Activated T-cell treated with anti-CD3 and anti-CD28 coated beads, Interleukin-2, amount 50 U/mL, for 24 hours (primary cell): ENCODE data around the gene RPL9.
"Not testable (repeated sequence)": the region's sequence is repeated elsewhere in the genome, so short reads cannot be mapped to it uniquely, and the experiment has no call there.

Experiments used
- DNase-seq: peaks from one replicate; pipeline ENCODE4 v3.0.0-alpha.2; 2020
- H3K27ac Mint-ChIP-seq: 2 replicates; pipeline ENCODE4 v1.8.0; 2020; ENCODE audit warnings: mild to moderate bottlenecking, mixed read lengths
- H3K27me3 Mint-ChIP-seq: 2 replicates; pipeline ENCODE4 v1.8.0; 2020; ENCODE audit warnings: mixed read lengths
- H3K36me3 Mint-ChIP-seq: 2 replicates; pipeline ENCODE4 v1.8.0; 2020; ENCODE audit warnings: low read depth, mixed read lengths
- H3K4me1 Mint-ChIP-seq: 2 replicates; pipeline ENCODE4 v1.8.0; 2020; ENCODE audit warnings: low read depth, mixed read lengths
- H3K4me3 Mint-ChIP-seq: 2 replicates; pipeline ENCODE4 v1.8.0; 2020; ENCODE audit warnings: mild to moderate bottlenecking, moderate library complexity, mixed read lengths
- H3K9me3 Mint-ChIP-seq: 2 replicates; pipeline ENCODE4 v1.8.0; 2020; ENCODE audit warnings: mixed read lengths

Gene RPL9

GRCh38 chr4:39452153-39452859, 6.4 kb downstream of the RPL9 start:
- Mint-ChIP-seq H3K4me1 (peaks cover 73% of the 10 kb centered on the region), H3K4me3 (peak overlapping the region; percentile 9), H3K9me3 (no peaks in the 10 kb centered on the region), H3K27me3 (no peaks in the 10 kb centered on the region), H3K27ac (peak overlapping the region; percentile 78), H3K36me3 (peaks cover 93% of the 10 kb centered on the region)
- DNase-seq = no peak

DNA sequence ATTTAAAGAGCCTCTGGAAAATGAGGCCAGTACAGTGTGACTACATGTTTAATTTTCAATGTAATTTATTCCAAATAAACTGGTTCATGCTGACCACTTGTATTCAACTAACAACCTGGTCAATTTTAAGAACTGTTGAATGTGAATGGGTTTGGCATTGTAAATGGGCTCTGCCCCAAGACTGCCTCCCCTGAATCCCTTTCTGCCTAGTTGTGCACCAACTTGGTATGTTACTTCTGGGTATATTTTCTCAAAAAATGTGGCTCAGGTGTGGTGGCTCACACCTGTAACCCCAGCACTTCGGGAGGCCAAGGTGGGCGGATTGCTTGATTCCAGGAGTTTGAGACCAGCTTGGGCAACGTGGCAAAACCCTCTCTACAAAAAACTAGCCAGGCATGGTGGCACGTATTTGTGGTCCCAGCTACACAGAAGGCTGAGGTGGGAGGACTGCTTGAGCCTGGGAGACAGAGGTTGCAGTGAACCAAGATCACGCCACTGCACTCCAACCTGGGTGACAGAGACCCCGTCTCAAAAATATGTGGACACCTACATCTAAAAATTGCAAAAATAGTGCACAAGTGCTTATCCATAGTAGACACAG, 7.2 kb downstream of the RPL9 start:
- DNase-seq = peak; percentile 41
- H3K4me1 Mint-ChIP-seq = peaks cover 73% of the 10 kb centered on the region
- H3K27me3 Mint-ChIP-seq = no peaks in the 10 kb centered on the region
- H3K4me3 Mint-ChIP-seq = no peak overlapping the region
- H3K36me3 Mint-ChIP-seq = peaks cover 88% of the 10 kb centered on the region
- no peaks in the 10 kb centered on the region for H3K9me3 Mint-ChIP-seq
- peak overlapping the region; percentile 78 for H3K27ac Mint-ChIP-seq

GRCh38 chr4:39450618-39451017, 8.1 kb downstream of the RPL9 start:
- peaks cover 79% of the 10 kb centered on the region for H3K36me3 Mint-ChIP-seq
- H3K4me1 Mint-ChIP-seq = peaks cover 66% of the 10 kb centered on the region
- no peak for DNase-seq
- H3K4me3 Mint-ChIP-seq = no peak overlapping the region
- H3K27me3 Mint-ChIP-seq = peaks cover 4% of the 10 kb centered on the region
- no peaks in the 10 kb centered on the region for H3K9me3 Mint-ChIP-seq
- H3K27ac Mint-ChIP-seq = peak overlapping the region; percentile 78

DNA sequence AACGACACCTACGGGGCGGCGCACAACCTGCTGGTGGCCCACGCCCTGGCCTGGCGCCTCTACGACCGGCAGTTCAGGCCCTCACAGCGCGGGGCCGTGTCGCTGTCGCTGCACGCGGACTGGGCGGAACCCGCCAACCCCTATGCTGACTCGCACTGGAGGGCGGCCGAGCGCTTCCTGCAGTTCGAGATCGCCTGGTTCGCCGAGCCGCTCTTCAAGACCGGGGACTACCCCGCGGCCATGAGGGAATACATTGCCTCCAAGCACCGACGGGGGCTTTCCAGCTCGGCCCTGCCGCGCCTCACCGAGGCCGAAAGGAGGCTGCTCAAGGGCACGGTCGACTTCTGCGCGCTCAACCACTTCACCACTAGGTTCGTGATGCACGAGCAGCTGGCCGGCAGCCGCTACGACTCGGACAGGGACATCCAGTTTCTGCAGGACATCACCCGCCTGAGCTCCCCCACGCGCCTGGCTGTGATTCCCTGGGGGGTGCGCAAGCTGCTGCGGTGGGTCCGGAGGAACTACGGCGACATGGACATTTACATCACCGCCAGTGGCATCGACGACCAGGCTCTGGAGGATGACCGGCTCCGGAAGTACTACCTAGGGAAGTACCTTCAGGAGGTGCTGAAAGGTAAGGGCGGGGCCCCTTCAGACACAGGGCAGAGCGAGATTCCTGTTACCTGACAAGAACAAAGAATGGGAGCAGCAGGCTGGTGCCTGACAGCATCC, 11.7 kb downstream of the RPL9 start:
- H3K27me3 Mint-ChIP-seq = peaks cover 7% of the 10 kb centered on the region
- DNase-seq = peak; percentile 69
- peak overlapping the region; percentile 71 for H3K27ac Mint-ChIP-seq
- peak overlapping the region; percentile 61 for H3K4me3 Mint-ChIP-seq
- peaks cover 43% of the 10 kb centered on the region for H3K36me3 Mint-ChIP-seq
- H3K4me1 Mint-ChIP-seq = peaks cover 45% of the 10 kb centered on the region
- H3K9me3 Mint-ChIP-seq = no peaks in the 10 kb centered on the region

DNA sequence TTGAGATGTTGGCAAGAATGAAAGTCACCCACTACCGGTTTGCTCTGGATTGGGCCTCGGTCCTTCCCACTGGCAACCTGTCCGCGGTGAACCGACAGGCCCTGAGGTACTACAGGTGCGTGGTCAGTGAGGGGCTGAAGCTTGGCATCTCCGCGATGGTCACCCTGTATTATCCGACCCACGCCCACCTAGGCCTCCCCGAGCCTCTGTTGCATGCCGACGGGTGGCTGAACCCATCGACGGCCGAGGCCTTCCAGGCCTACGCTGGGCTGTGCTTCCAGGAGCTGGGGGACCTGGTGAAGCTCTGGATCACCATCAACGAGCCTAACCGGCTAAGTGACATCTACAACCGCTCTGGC, 12.3 kb downstream of the RPL9 start:
- no peaks in the 10 kb centered on the region for H3K9me3 Mint-ChIP-seq
- peaks cover 37% of the 10 kb centered on the region for H3K36me3 Mint-ChIP-seq
- peaks cover 7% of the 10 kb centered on the region for H3K27me3 Mint-ChIP-seq
- peaks cover 42% of the 10 kb centered on the region for H3K4me1 Mint-ChIP-seq
- DNase-seq = no peak
- peak overlapping the region; percentile 37 for H3K27ac Mint-ChIP-seq
- no peak overlapping the region for H3K4me3 Mint-ChIP-seq

GRCh38 chr4:39442998-39443397, 15.7 kb downstream of the RPL9 start:
- Mint-ChIP-seq H3K27ac (peak overlapping the region; percentile 66), H3K27me3 (peaks cover 11% of the 10 kb centered on the region), H3K36me3 (peaks cover 6% of the 10 kb centered on the region), H3K9me3 (no peaks in the 10 kb centered on the region), H3K4me3 (no peak overlapping the region), H3K4me1 (peaks cover 21% of the 10 kb centered on the region)
- DNase-seq = no peak

GRCh38 chr4:39441593-39441992, 17.1 kb downstream of the RPL9 start:
- H3K36me3 Mint-ChIP-seq = no peaks in the 10 kb centered on the region
- no peak overlapping the region for H3K4me3 Mint-ChIP-seq
- H3K9me3 Mint-ChIP-seq = no peaks in the 10 kb centered on the region
- DNase-seq = no peak
- peaks cover 11% of the 10 kb centered on the region for H3K4me1 Mint-ChIP-seq
- peaks cover 11% of the 10 kb centered on the region for H3K27me3 Mint-ChIP-seq
- no peak overlapping the region for H3K27ac Mint-ChIP-seq

- H3K36me3 Mint-ChIP-seq = no peaks in the 10 kb centered on the region
- no peak overlapping the region for H3K27ac Mint-ChIP-seq
- no peak for DNase-seq
- no peak overlapping the region for H3K4me3 Mint-ChIP-seq
- H3K9me3 Mint-ChIP-seq = no peaks in the 10 kb centered on the region
- no peaks in the 10 kb centered on the region for H3K4me1 Mint-ChIP-seq
- H3K27me3 Mint-ChIP-seq = peaks cover under 1% of the 10 kb centered on the region
Measured at GRCh38 chr4:39435659-39436563, 22.8 kb downstream of the RPL9 start.

DNA sequence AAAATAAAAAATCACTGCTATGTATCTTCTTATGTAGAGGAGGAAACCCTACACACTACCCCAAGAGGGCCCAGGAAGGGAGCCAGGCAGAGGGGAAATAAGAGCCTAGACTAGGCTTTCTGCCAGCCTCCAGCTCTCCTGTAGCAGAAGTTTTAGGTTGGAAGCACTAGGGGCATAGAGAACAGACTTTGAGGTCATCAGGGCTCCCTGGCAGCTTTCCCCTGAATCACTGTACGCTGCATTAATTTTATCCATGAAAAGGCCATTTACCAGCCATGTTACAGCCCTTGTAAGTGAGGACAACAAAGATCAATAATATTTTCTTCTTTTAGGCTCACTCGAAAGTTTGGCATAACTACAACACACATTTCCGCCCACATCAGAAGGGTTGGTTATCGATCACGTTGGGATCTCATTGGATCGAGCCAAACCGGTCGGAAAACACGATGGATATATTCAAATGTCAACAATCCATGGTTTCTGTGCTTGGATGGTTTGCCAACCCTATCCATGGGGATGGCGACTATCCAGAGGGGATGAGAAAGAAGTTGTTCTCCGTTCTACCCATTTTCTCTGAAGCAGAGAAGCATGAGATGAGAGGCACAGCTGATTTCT, 24.7 kb downstream of the RPL9 start:
- no peak for DNase-seq
- H3K4me3 Mint-ChIP-seq = no peak overlapping the region
- no peaks in the 10 kb centered on the region for H3K4me1 Mint-ChIP-seq
- H3K9me3 Mint-ChIP-seq = no peaks in the 10 kb centered on the region
- no peak overlapping the region for H3K27ac Mint-ChIP-seq
- no peaks in the 10 kb centered on the region for H3K27me3 Mint-ChIP-seq
- no peaks in the 10 kb centered on the region for H3K36me3 Mint-ChIP-seq

DNA sequence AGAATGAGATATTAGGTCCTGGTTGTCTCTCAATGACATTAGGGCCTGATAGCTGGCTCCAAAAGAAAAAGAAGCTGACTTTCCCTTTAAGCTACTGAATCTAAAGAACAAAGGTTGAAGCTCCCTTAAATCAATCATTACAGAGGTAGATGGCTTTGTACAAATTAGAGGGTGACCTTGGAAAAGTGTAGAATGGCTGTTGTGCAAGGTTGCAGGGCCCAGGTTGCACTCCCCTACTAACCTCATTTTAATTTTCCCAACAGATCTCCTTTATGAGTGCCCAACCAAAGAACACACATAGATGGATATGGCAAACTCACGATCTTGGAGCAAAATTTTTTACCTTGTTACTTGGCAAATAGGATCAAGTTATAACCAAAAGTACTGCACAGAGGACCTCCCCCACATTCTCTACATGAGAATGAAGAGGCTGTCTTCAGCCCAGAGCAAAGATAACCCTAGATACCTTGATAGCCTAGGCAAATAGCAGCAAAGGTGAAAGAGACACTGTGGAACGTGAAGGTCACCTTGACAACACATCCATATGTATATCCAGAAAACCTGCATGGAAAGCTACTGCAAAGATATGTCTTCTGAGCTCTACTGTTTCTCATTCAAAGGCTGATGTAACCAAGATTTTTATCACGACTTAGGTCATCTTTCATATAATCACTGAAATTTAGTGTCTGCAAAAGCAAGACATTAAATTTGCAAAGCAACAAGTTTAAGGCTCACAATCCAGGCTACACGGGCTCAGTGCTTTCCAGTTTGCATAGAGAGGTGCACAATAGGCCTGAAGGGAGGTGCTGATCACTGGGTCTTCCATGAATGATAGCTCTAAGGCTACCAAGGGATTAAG, 29.0 kb downstream of the RPL9 start:
- no peaks in the 10 kb centered on the region for H3K36me3 Mint-ChIP-seq
- H3K27me3 Mint-ChIP-seq = no peaks in the 10 kb centered on the region

DNA sequence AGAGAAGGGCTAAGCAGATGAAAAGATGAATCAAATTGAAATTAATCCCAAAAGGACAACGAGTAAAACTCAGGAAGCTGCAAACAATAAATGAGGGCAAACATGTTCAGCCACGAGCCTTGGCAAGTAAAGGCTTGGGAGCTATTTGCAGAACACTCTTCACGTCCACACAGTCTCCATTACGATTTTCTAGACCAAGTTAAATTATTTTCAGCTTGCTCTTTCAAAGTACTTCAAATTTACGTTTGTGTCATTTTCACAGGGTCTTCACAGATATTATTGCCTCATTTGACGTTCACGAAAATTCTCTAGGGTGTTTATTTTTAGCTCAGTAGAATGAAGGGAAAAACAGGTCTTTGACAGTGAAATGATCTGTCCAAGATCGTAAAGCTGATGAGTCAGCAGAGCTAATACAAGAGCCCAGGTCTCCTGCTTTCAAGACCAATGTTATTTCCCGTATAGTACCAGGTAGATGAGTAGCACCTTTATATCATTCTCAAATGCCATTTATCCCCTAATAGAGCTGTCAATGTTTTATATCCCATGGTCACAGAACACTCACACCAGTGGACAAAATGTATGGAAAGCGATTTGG, 31.1 kb downstream of the RPL9 start:
- Mint-ChIP-seq H3K27ac (no peak overlapping the region), H3K4me3 (no peak overlapping the region), H3K36me3 (no peaks in the 10 kb centered on the region), H3K27me3 (no peaks in the 10 kb centered on the region), H3K9me3 (no peaks in the 10 kb centered on the region), H3K4me1 (no peaks in the 10 kb centered on the region)
- DNase-seq = no peak

More for the DNA sequence above, 29.0 kb downstream of the RPL9 start:
- no peak for DNase-seq
- H3K9me3 Mint-ChIP-seq = no peaks in the 10 kb centered on the region
- no peaks in the 10 kb centered on the region for H3K4me1 Mint-ChIP-seq
- H3K27ac Mint-ChIP-seq = no peak overlapping the region
- no peak overlapping the region for H3K4me3 Mint-ChIP-seq

DNA sequence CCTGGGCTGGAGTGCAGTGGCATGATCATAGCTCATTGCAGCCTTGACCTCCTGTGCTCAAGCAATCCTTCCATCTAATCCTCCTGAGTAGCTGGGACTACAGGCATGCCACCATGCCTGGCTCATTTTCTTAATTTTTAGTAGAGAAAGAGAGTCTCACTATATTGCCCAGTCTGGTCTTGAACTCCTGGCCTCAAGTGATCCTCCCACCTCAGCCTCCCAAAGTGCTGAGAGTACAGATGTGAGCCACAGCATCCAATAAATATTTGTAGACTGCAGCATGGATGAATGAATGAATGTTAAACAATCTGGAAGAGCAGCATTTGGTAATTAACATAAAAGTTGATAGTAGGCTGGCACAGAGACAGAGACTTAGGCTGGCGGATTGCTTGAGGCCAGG, 32.0 kb downstream of the RPL9 start:
- Mint-ChIP-seq H3K36me3 (no peaks in the 10 kb centered on the region), H3K4me3 (no peak overlapping the region), H3K9me3 (no peaks in the 10 kb centered on the region), H3K4me1 (no peaks in the 10 kb centered on the region), H3K27ac (no peak overlapping the region), H3K27me3 (no peaks in the 10 kb centered on the region)
- no peak for DNase-seq

DNA sequence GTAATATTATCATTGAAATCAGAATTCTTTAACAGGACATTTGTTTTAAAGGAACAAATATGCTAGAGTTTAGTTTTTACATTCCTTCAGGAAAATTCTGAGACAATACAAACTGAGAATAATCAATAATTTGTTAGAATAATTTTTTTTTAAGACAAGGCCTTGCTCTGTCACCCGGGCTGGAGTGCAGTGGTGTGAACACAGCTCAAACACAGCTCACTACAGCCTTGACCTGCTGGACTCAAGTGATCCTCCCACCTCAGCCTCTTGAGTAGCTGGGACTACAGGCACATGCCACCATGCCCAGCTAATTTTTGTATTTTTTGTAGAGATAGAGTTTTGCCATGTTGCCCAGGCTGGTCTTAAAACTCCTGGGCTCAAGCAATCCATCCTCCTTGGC, 33.4 kb downstream of the RPL9 start:
- H3K9me3 Mint-ChIP-seq, H3K27ac Mint-ChIP-seq, H3K4me1 Mint-ChIP-seq, DNase-seq, H3K27me3 Mint-ChIP-seq, H3K4me3 Mint-ChIP-seq, H3K36me3 Mint-ChIP-seq: not testable (repeated sequence)
